Central memory CD8-positive, alpha-beta T cell (primary cell): ENCODE measurements around the gene SULT4A1.

Experiments
- ATAC-seq: fragments of 150-1000 bp; cut with Tn5 transposase; replicated peaks from 2 replicates; pipeline ENCODE4 v1.10.0; 2022; ENCODE audit warnings: mild to moderate bottlenecking, moderate FRiP score, moderate number of reproducible peaks; ENCODE audit not compliant: poor library complexity, severe bottlenecking; ENCODE audit errors: extremely low read depth
- DNase-seq, 2 donors: peaks; one replicate each; pipeline ENCODE4 v3.0.0; 2021; ENCODE audit warnings: low spot score in 2 of 2
- H3K27ac Mint-ChIP-seq: one replicate; pipeline ENCODE4 v1.8.0; 2022; ENCODE audit warnings: low read depth, mild to moderate bottlenecking, moderate library complexity, mixed read lengths
- H3K27me3 Mint-ChIP-seq: one replicate; pipeline ENCODE4 v1.8.0; 2022; ENCODE audit warnings: mixed read lengths
- H3K36me3 Mint-ChIP-seq: one replicate; pipeline ENCODE4 v1.8.0; 2022; ENCODE audit warnings: mild to moderate bottlenecking, moderate library complexity, mixed read lengths; ENCODE audit not compliant: insufficient read depth
- H3K4me1 Mint-ChIP-seq: one replicate; pipeline ENCODE4 v1.8.0; 2022; ENCODE audit warnings: mixed read lengths
- H3K4me3 Mint-ChIP-seq: one replicate; pipeline ENCODE4 v1.8.0; 2022; ENCODE audit warnings: mild to moderate bottlenecking, moderate library complexity, mixed read lengths
- H3K9me3 Mint-ChIP-seq: one replicate; pipeline ENCODE4 v1.8.0; 2022; ENCODE audit warnings: mixed read lengths

SULT4A1 gene

GRCh38 chr22:43853328-43853931 lies 8.9 kb downstream of the SULT4A1 start:
- no peak overlapping the region for H3K4me3 Mint-ChIP-seq
- H3K9me3 Mint-ChIP-seq: peaks cover 7% of the 10 kb centered on the region
- no peak overlapping the region for H3K27ac Mint-ChIP-seq
- ATAC-seq (no peak), DNase-seq (no peak)
- H3K36me3 Mint-ChIP-seq: no peaks in the 10 kb centered on the region
- H3K4me1 Mint-ChIP-seq: no peaks in the 10 kb centered on the region
- peaks cover 90% of the 10 kb centered on the region for H3K27me3 Mint-ChIP-seq

- DNase-seq (no peak), ATAC-seq (no peak)
- Mint-ChIP-seq H3K4me1 (no peaks in the 10 kb centered on the region), H3K9me3 (peaks cover 7% of the 10 kb centered on the region), H3K4me3 (no peak overlapping the region), H3K27me3 (peaks cover 86% of the 10 kb centered on the region), H3K36me3 (no peaks in the 10 kb centered on the region), H3K27ac (no peak overlapping the region)
These were observed 9.6 kb downstream of the SULT4A1 start for GRCh38 chr22:43852573-43853327.

DNA sequence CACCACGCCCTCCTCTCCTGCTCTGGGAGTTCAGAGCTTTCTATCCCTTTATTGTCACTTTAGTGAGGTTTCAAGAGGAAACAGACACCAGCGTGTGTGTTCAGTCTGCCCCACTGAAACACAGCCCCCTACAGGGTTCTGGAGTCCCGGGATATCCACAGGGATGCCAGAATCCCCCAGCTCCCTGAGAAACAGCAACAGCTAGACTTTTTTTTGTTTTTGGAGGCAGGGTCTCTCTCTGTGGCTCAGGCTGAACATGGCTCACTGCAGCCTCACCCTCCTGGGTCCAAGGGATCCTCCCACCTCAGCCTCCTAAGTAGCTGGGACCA lies 10.4 kb downstream of the SULT4A1 start:
- Mint-ChIP-seq H3K36me3 (no peaks in the 10 kb centered on the region), H3K4me3 (no peak overlapping the region), H3K27ac (no peak overlapping the region), H3K9me3 (peaks cover 3% of the 10 kb centered on the region), H3K4me1 (no peaks in the 10 kb centered on the region), H3K27me3 (peaks cover 86% of the 10 kb centered on the region)
- ATAC-seq: no peak
- DNase-seq: no peak

GRCh38 chr22:43851058-43851978 lies 11.0 kb downstream of the SULT4A1 start:
- H3K27ac Mint-ChIP-seq: peak overlapping the region; percentile 20
- ATAC-seq: no peak

GRCh38 chr22:43850529-43850928 lies 11.8 kb downstream of the SULT4A1 start:
- Mint-ChIP-seq H3K36me3 (no peaks in the 10 kb centered on the region), H3K27ac (peak overlapping the region; percentile 20), H3K4me1 (no peaks in the 10 kb centered on the region), H3K9me3 (no peaks in the 10 kb centered on the region), H3K27me3 (peaks cover 85% of the 10 kb centered on the region), H3K4me3 (no peak overlapping the region)
- no peak for ATAC-seq
- no peak for DNase-seq

More at GRCh38 chr22:43851058-43851978, 11.0 kb downstream of the SULT4A1 start:
- Mint-ChIP-seq H3K36me3 (no peaks in the 10 kb centered on the region), H3K4me3 (no peak overlapping the region), H3K4me1 (no peaks in the 10 kb centered on the region), H3K9me3 (no peaks in the 10 kb centered on the region), H3K27me3 (peaks cover 85% of the 10 kb centered on the region)
- DNase-seq: no peak

- Mint-ChIP-seq H3K9me3 (no peaks in the 10 kb centered on the region), H3K27ac (no peak overlapping the region), H3K36me3 (no peaks in the 10 kb centered on the region), H3K4me1 (no peaks in the 10 kb centered on the region), H3K27me3 (peaks cover 88% of the 10 kb centered on the region), H3K4me3 (no peak overlapping the region)
- ATAC-seq (no peak), DNase-seq (no peak)
These were observed 12.6 kb downstream of the SULT4A1 start for GRCh38 chr22:43849731-43850130.

- no peaks in the 10 kb centered on the region for H3K36me3 Mint-ChIP-seq
- no peaks in the 10 kb centered on the region for H3K4me1 Mint-ChIP-seq
- peaks cover 84% of the 10 kb centered on the region for H3K27me3 Mint-ChIP-seq
- H3K27ac Mint-ChIP-seq: no peak overlapping the region
- no peak for ATAC-seq
- no peak overlapping the region for H3K4me3 Mint-ChIP-seq
- DNase-seq: no peak
- H3K9me3 Mint-ChIP-seq: no peaks in the 10 kb centered on the region
These were observed 13.7 kb downstream of the SULT4A1 start for GRCh38 chr22:43848366-43849171.

- DNase-seq: no peak
- no peak overlapping the region for H3K4me3 Mint-ChIP-seq
- H3K27ac Mint-ChIP-seq: no peak overlapping the region
- no peaks in the 10 kb centered on the region for H3K36me3 Mint-ChIP-seq
- ATAC-seq: no peak
- no peaks in the 10 kb centered on the region for H3K9me3 Mint-ChIP-seq
- peaks cover 74% of the 10 kb centered on the region for H3K27me3 Mint-ChIP-seq
- H3K4me1 Mint-ChIP-seq: no peaks in the 10 kb centered on the region
These were observed 14.7 kb downstream of the SULT4A1 start for GRCh38 chr22:43847376-43848289.

GRCh38 chr22:43846966-43847365 lies 15.3 kb downstream of the SULT4A1 start:
- Mint-ChIP-seq H3K9me3 (no peaks in the 10 kb centered on the region), H3K4me1 (no peaks in the 10 kb centered on the region), H3K4me3 (no peak overlapping the region), H3K27ac (no peak overlapping the region), H3K36me3 (no peaks in the 10 kb centered on the region), H3K27me3 (peaks cover 68% of the 10 kb centered on the region)
- DNase-seq (no peak), ATAC-seq (no peak)

- peaks cover 58% of the 10 kb centered on the region for H3K27me3 Mint-ChIP-seq
- ATAC-seq (no peak), DNase-seq (no peak)
- H3K4me3 Mint-ChIP-seq: no peak overlapping the region
- H3K36me3 Mint-ChIP-seq: no peaks in the 10 kb centered on the region
- H3K27ac Mint-ChIP-seq: no peak overlapping the region
- H3K4me1 Mint-ChIP-seq: no peaks in the 10 kb centered on the region
- no peaks in the 10 kb centered on the region for H3K9me3 Mint-ChIP-seq
These were observed 16.3 kb downstream of the SULT4A1 start for GRCh38 chr22:43845981-43846380.
